ENCODE data around the gene PDE6G. TPM values are rescaled to one million over a fixed set of nuclear protein-coding genes. Genes with fewer than 3 reads are reported as not detected.

The PDE6G gene
- not detected for total RNA-seq
- long read RNA-seq = 0 reads

- DNase-seq (ENCODE audit: missing footprints) (no peak), ATAC-seq (no peak)
- intact Hi-C loops (cut with DNase I) = no loop called here
Observed at GRCh38 chr17:81656118-81656743, at the start of gene PDE6G. PDE6G (minus strand) TSS chr17:81656542; CDS start chr17:81653305, 3,237 bp downstream.

GRCh38 chr17:81705518-81706231 lies 49.3 kb upstream of the PDE6G start:
- intact Hi-C loops (cut with DNase I) = no loop called here
- ATAC-seq = no peak
- DNase-seq (ENCODE audit: missing footprints) = no peak

DNA sequence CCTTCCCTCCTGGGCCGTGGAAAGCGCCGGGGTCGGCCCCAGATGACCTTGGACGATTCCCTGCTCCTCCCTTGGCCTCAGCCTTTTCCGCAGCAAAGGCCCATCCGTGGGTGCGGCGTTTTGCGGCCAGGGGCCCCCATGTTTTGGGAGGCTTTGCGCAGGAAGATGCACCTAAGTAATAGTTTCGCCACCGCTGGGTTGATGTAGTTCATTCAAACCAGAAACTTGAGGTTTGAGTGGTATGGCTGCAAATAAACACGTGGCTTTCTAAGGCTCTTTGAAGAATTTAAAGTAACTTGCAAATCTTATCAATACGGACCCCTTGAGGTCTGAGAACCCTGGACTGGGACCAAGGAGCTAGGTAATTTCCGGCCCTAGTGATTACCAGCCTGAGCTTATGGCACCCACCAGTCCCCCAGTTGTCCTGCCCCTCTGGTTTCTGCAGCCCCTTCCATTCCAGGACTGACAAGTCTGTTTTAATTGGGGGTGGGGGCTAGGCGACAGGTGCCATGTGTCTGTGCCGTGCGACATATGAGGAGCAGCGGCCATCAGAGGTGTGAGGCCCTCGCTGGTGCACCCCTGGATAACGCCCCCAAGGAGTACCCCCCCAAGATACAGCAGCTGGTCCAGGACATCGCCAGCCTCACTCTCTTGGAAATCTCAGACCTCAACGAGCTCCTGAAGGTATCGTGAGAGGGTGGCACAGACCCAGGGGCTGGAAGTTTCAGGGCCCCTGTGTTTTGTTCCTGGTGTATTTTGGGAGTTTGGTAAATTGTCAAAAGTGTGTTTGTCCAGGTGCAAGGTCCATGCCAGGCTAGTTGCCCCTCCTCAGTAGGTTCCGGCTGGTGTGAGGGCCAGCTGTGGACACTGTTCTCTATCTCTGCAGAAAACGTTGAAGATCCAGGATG lies 47.7 kb upstream of the PDE6G start:
- DNase-seq (ENCODE audit: missing footprints) (no peak), ATAC-seq (no peak)
- intact Hi-C loops (cut with DNase I) = no loop called here

GRCh38 chr17:81702934-81703746 lies 46.8 kb upstream of the PDE6G start, which contains the start of gene MRPL12:
MRPL12 (plus strand) TSS chr17:81703367; CDS start chr17:81703502, 135 bp downstream.
- intact Hi-C loops (cut with DNase I) = no loop called here
- DNase-seq (ENCODE audit: missing footprints) (peak; percentile 97), ATAC-seq (peak; percentile 94)

- ATAC-seq = no peak
- DNase-seq (ENCODE audit: missing footprints) = no peak
- intact Hi-C loops (cut with DNase I) = no loop called here
Observed at GRCh38 chr17:81701288-81702071, 45.1 kb upstream of the PDE6G start.

DNA sequence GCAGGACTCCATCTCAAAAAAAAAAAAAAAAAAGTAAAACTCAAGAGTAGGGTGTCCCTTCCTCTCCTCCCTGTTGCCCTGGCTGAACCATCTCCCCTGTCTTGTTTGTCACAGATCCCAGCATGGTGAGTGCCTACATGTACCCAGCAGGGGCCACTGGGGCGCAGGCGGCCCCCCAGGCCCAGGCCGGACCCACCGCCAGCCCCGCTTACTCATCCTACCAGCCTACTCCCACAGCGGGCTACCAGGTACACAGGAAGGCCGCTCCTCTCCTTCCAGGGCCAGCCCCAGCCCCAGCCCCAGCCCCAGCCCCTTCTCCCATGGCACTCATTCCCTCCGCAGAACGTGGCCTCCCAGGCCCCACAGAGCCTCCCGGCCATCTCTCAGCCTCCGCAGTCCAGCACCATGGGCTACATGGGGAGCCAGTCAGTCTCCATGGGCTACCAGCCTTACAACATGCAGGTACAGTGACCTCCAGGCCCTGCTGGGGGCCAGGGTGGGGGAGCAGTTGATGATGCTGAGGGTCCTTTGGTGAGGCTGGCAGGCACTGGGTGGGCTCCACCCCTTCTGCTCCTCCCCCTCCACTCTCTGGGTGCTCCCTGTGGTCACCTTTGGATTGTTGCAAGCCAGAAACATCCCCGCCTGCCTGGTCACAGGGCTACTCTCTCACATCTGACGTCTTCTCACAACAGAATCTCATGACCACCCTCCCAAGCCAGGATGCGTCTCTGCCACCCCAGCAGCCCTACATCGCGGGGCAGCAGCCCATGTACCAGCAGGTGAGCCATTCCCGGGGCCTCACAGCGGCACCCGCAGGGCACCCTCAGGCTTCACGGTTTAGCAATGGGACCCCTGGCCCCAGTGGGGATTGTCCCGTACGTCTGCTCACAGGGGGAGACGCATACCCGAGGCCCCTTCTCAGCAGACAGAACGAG lies 44.3 kb upstream of the PDE6G start:
- DNase-seq (ENCODE audit: missing footprints) = no peak
- intact Hi-C loops (cut with DNase I) = no loop called here
- no peak for ATAC-seq

DNA sequence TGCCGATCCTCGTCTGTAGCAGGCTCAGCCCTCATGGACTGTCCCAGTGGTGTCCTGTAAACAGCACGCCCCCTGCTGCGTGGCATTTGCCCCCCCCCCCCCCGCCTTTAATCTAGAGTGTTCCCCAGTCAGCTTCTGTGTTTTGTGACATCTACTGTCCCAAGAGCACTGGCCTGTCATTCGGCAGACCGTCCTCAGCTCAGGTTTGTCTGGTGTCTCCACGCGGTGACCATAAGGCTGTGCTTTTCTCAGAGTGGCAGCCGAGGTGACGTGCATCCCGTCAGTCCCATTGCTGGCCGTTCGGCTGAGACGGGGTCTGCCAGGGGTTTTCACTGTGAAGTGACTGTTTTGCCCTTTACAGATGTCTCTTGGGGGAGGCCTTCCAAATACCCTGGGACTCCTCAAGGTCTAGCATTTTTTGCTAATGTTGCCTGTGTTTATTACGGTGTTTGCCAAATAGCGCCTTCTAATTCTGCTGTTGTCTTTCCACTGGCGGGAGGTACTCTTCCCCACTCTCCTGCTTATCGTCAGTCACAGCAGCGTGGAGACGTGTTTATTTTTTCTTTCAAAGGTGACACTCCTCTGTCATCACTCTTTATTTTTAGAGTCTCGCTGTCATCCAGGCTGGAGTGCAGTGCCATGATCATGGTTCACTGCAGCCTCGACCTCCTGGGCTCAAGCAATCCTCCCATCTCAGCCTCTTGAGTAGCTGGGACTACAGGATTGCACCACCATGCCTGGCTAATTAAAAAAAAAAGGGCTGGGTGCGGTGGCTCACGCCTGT lies 41.1 kb upstream of the PDE6G start:
- ATAC-seq (peak; percentile 44), DNase-seq (ENCODE audit: missing footprints) (no peak)
- intact Hi-C loops (cut with DNase I) = no loop called here

DNA sequence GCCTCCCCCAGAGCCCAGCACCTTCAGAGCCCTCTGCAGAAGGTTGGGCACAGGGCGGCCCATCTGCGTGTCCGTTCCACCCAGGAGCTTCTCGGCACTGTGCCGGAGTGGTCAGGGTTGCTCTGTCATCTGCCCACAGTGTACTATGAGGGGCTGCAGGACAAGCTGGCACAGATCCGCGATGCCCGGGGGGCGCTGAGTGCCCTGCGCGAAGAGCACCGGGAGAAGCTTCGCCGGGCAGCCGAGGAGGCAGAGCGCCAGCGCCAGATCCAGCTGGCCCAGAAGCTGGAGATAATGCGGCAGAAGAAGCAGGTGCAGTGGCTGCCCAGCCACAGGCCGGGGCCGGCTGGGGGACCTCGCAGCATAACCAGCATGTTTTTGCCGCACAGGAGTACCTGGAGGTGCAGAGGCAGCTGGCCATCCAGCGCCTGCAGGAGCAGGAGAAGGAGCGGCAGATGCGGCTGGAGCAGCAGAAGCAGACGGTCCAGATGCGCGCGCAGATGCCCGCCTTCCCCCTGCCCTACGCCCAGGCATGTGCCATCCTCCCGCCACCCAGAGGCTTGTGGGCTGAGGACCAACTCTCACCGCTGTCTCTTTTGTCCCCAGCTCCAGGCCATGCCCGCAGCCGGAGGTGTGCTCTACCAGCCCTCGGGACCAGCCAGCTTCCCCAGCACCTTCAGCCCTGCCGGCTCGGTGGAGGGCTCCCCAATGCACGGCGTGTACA lies 40.0 kb upstream of the PDE6G start:
- intact Hi-C loops (cut with DNase I) = no loop called here
- ATAC-seq (peak; percentile 6), DNase-seq (ENCODE audit: missing footprints) (no peak)

GRCh38 chr17:81695801-81696200 lies 39.5 kb upstream of the PDE6G start:
- ATAC-seq (no peak), DNase-seq (ENCODE audit: missing footprints) (no peak)
- intact Hi-C loops (cut with DNase I) = no loop called here

GRCh38 chr17:81695211-81695610 lies 38.9 kb upstream of the PDE6G start:
- no peak for ATAC-seq
- intact Hi-C loops (cut with DNase I) = no loop called here
- DNase-seq (ENCODE audit: missing footprints) = no peak

- no peak for ATAC-seq
- intact Hi-C loops (cut with DNase I) = no loop called here
- no peak for DNase-seq (ENCODE audit: missing footprints)
Observed at GRCh38 chr17:81694810-81695209, 38.5 kb upstream of the PDE6G start.

GRCh38 chr17:81693509-81694210 lies 37.3 kb upstream of the PDE6G start:
- intact Hi-C loops (cut with DNase I) = no loop called here
- ATAC-seq (no peak), DNase-seq (ENCODE audit: missing footprints) (no peak)

GRCh38 chr17:81691608-81692007 lies 35.3 kb upstream of the PDE6G start:
- ATAC-seq (no peak), DNase-seq (ENCODE audit: missing footprints) (no peak)
- intact Hi-C loops (cut with DNase I) = no loop called here

- intact Hi-C loops (cut with DNase I) = no loop called here
- no peak for ATAC-seq
- DNase-seq (ENCODE audit: missing footprints) = no peak
Observed at GRCh38 chr17:81691196-81691595, 34.9 kb upstream of the PDE6G start.

DNA sequence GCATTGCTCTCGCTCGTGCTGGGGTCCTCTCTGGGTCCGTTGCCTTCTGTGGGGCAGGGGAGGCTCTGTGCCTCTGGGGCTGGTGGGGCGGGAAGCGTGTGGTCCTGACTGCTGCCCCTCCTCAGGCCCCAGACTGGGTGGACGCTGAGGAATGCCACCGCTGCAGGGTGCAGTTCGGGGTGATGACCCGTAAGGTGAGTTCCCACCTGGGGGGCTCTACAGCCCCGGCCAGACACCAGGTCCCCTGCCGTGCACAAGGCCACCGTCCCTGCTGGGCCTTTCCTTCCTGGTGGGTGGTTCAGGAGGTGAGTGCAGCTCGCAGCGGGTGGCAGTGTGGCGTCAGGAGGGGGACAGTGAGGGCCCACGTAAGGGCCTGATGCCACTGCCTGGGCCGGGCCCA lies 34.2 kb upstream of the PDE6G start:
- ATAC-seq = no peak
- intact Hi-C loops (cut with DNase I) = no loop called here
- DNase-seq (ENCODE audit: missing footprints) = no peak
